ENCODE results near the gene TTC3. TPM values are rescaled to one million over a fixed set of nuclear protein-coding genes. Genes with fewer than 3 reads are reported as not detected.

TTC3 gene
- total and polyA plus RNA-seq, 2 donors (not counting 1 experiment from before 2014, with no cell fraction given), result 42.0 to 163 TPM

GRCh38 chr21:37036177-37036576 lies 36.9 kb upstream of the TTC3 start:
- ChIA-PET POLR2A (no interaction called here), CTCF (no interaction called here)
- ATAC-seq (ENCODE audit: low read depth), result no peak
- peaks cover 10% of the 10 kb centered on the region for H3K27me3 Mint-ChIP-seq
- H3K9me3 Mint-ChIP-seq (ENCODE audit: insufficient read depth), result no peaks in the 10 kb centered on the region
- H3K27ac Mint-ChIP-seq, result no peak overlapping the region
- H3K36me3 ChIP-seq (replicated peaks in 1 of 2; ENCODE audit: control extremely low read depth in 1 of 2, control insufficient read depth in 1 of 2, extremely low read depth in 1 of 2, insufficient read depth in 2 of 2, low read length in 1 of 2), result no peaks in the 10 kb centered on the region
- H4K20me1 ChIP-seq (ENCODE audit: control insufficient read depth, insufficient read depth, low read length, poor library complexity, severe bottlenecking), result no peaks in the 10 kb centered on the region
- no peak overlapping the region for H3K27ac ChIP-seq (ENCODE audit: low read length in 2 of 2)
- no CpG with 5 or more reads among the region's 4 CpGs for WGBS (ENCODE audit: insufficient coverage)
- no peaks in the 10 kb centered on the region for H3K79me2 ChIP-seq (ENCODE audit: control insufficient read depth, insufficient read depth, low read length)
- no peaks in the 10 kb centered on the region for H3K4me1 ChIP-seq (ENCODE audit: control insufficient read depth in 2 of 2, insufficient read depth in 2 of 2, low read length in 2 of 2)
- TF ChIP-seq CTCF (IDR thresholded peaks at IDR 0.05), result no peak
- TF ChIP-seq EZH2 (IDR thresholded peaks at IDR 0.05; ENCODE audit: borderline replicate concordance, insufficient read depth, low read depth, low read length, poor library complexity, severe bottlenecking), result no peak
- no peaks in the 10 kb centered on the region for H3K9me3 ChIP-seq (ENCODE audit: control extremely low read depth in 1 of 3, control insufficient read depth in 2 of 3, insufficient read depth in 1 of 3, low read length in 2 of 3)
- no peak overlapping the region for H3K4me3 Mint-ChIP-seq
- H3K9ac ChIP-seq (ENCODE audit: low read length), result no peak overlapping the region
- intact Hi-C loops (cut with micrococcal nuclease), result no loop called here
- no peak overlapping the region for H3K4me2 ChIP-seq (replicated peaks; ENCODE audit: low read depth, low read length, poor library complexity, severe bottlenecking)
- H3K4me3 ChIP-seq (ENCODE audit: control extremely low read depth in 1 of 5, extremely low read depth in 1 of 5, insufficient read depth in 1 of 5, low read depth in 2 of 5, low read length in 4 of 5), result no peak overlapping the region
- no peaks in the 10 kb centered on the region for H3K27me3 ChIP-seq (replicated peaks in 1 of 4; ENCODE audit: control extremely low read depth in 1 of 4, control insufficient read depth in 3 of 4, insufficient read depth in 4 of 4, low read length in 3 of 4)
- no peak for DNase-seq
- no peaks in the 10 kb centered on the region for H3K4me1 Mint-ChIP-seq
- H2AFZ ChIP-seq (ENCODE audit: insufficient read depth, low read depth, low read length, poor library complexity, severe bottlenecking), result no peak overlapping the region

- ChIA-PET POLR2A (no interaction called here), CTCF (no interaction called here)
- no peaks in the 10 kb centered on the region for H3K4me1 ChIP-seq (ENCODE audit: control insufficient read depth in 2 of 2, insufficient read depth in 2 of 2, low read length in 2 of 2)
- intact Hi-C loops (cut with micrococcal nuclease), result no loop called here
- Mint-ChIP-seq H3K4me3 (no peak overlapping the region), H3K27me3 (peaks cover 4% of the 10 kb centered on the region), H3K27ac (no peak overlapping the region), H3K4me1 (no peaks in the 10 kb centered on the region), H3K9me3 (ENCODE audit: insufficient read depth) (no peaks in the 10 kb centered on the region)
- no peak for TF ChIP-seq EZH2 (IDR thresholded peaks at IDR 0.05; ENCODE audit: borderline replicate concordance, insufficient read depth, low read depth, low read length, poor library complexity, severe bottlenecking)
- TF ChIP-seq CTCF (IDR thresholded peaks at IDR 0.05), result no peak
- no peak for ATAC-seq (ENCODE audit: low read depth)
- no peak for DNase-seq
- H3K4me2 ChIP-seq (replicated peaks; ENCODE audit: low read depth, low read length, poor library complexity, severe bottlenecking), result no peak overlapping the region
- no peaks in the 10 kb centered on the region for H3K36me3 ChIP-seq (replicated peaks in 1 of 2; ENCODE audit: control extremely low read depth in 1 of 2, control insufficient read depth in 1 of 2, extremely low read depth in 1 of 2, insufficient read depth in 2 of 2, low read length in 1 of 2)
- 100% methylated on average over 1 of the region's 9 CpGs for WGBS (ENCODE audit: insufficient coverage)
- H3K9ac ChIP-seq (ENCODE audit: low read length), result no peak overlapping the region
- H2AFZ ChIP-seq (ENCODE audit: insufficient read depth, low read depth, low read length, poor library complexity, severe bottlenecking), result no peak overlapping the region
- no peaks in the 10 kb centered on the region for H3K79me2 ChIP-seq (ENCODE audit: control insufficient read depth, insufficient read depth, low read length)
- H3K27me3 ChIP-seq (replicated peaks in 1 of 4; ENCODE audit: control extremely low read depth in 1 of 4, control insufficient read depth in 3 of 4, insufficient read depth in 4 of 4, low read length in 3 of 4), result peaks cover 0 to 4% (median 0%) of the 10 kb centered on the region in 4 experiments
- no peaks in the 10 kb centered on the region for H3K9me3 ChIP-seq (ENCODE audit: control extremely low read depth in 1 of 3, control insufficient read depth in 2 of 3, insufficient read depth in 1 of 3, low read length in 2 of 3)
- H3K27ac ChIP-seq (ENCODE audit: low read length in 2 of 2), result no peak overlapping the region
- no peaks in the 10 kb centered on the region for H4K20me1 ChIP-seq (ENCODE audit: control insufficient read depth, insufficient read depth, low read length, poor library complexity, severe bottlenecking)
- no peak overlapping the region for H3K4me3 ChIP-seq (ENCODE audit: control extremely low read depth in 1 of 5, extremely low read depth in 1 of 5, insufficient read depth in 1 of 5, low read depth in 2 of 5, low read length in 4 of 5)
These were observed 33.5 kb upstream of the TTC3 start for GRCh38 chr21:37039411-37040075.

Measured in B cell (primary cell).